Measurements from ENCODE around the gene SNX18. TPM values are rescaled to one million over a fixed set of nuclear protein-coding genes. Genes with fewer than 3 reads are reported as not detected.

The SNX18 gene
- total RNA-seq, 5 donors from 2014 or later (not counting 1 experiment from before 2014, with no cell fraction given) = 13.7 to 35.7 (median 31.1) TPM

DNA sequence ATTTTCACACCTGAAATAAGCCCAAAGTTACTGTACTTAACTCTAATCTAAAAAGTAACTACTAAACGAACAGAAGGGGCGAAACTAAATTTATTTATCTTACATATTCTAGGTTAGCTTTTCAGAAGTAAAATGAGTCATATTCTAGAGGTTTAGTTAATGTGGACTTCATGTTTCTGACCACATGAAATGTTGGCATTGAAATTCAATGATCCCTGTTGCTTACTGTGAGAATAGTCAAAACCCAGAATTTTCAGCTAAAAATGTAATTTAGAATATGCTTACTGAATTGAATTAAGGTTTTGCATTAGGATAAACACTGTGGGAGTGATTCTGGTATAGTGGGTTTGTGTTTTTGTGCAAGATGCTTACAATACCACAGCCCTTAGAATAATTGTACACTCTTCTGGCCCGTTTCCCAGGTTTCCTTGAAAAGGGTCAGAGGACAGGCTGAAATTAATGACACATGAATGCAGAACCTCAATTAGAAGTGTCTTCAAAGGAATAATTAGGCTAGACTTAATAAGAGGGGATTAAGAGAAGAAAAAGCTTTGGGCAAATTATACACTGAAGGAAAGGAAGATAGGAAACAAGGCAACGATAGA is 1.4 kb upstream of the SNX18 start:
- POLR2A ChIA-PET = no interaction called here
- Histone ChIP-seq H3K27ac (ENCODE audit: low read length) (no peak overlapping the region), H3K27me3 (replicated peaks in 1 of 2; ENCODE audit: control insufficient read depth in 2 of 2, extremely low read depth in 1 of 2, insufficient read depth in 2 of 2, low read length in 1 of 2) (no peaks in the 10 kb centered on the region), H3K36me3 (ENCODE audit: control insufficient read depth in 2 of 2, extremely low read depth in 1 of 2, insufficient read depth in 1 of 2, low read length in 1 of 2) (no peaks in the 10 kb centered on the region), H3K4me1 (ENCODE audit: control insufficient read depth in 1 of 2, extremely low read depth in 1 of 2, insufficient read depth in 2 of 2, low read length in 2 of 2) (peaks cover 22 to 23% of the 10 kb centered on the region in 2 experiments), H3K4me3 (ENCODE audit: control insufficient read depth in 1 of 2, extremely low read depth in 1 of 2, low read length in 1 of 2) (no peak overlapping the region), H3K9me3 (no peaks in the 10 kb centered on the region)
- WGBS (ENCODE audit: insufficient coverage) = no CpG with 5 or more reads among the region's 4 CpGs
- peaks cover 27 to 37% (median 28%) of the 10 kb centered on the region in 3 donors for H3K4me1 Mint-ChIP-seq
- no peak overlapping the region for H3K27ac Mint-ChIP-seq
- ATAC-seq (replicated peaks in 1 of 4) (no peak), DNase-seq (no peak)
- H3K4me3 Mint-ChIP-seq = no peak overlapping the region
- peaks cover 0 to 4% of the 10 kb centered on the region in 2 donors for H3K27me3 Mint-ChIP-seq
- H3K9me3 Mint-ChIP-seq = no peaks in the 10 kb centered on the region
- H3K36me3 Mint-ChIP-seq = peaks cover 3% of the 10 kb centered on the region
- CTCF ChIA-PET = interaction anchor here (0.7 to 5.6 kb wide), 17 partner anchors 8 to 791 kb away, joined by 3 to 91 read pairs (median 4); partner anchors contain the start of genes ARL15 (in 1 of the 2), DHX29 (in 1 of the 2), GPX8 (in 1 of the 2) and MTREX (in 1 of the 2)

- Histone ChIP-seq H3K4me1 (ENCODE audit: control insufficient read depth in 1 of 2, extremely low read depth in 1 of 2, insufficient read depth in 2 of 2, low read length in 2 of 2) (peaks cover 28 to 30% of the 10 kb centered on the region in 2 experiments), H3K9me3 (no peaks in the 10 kb centered on the region), H3K27me3 (replicated peaks in 1 of 2; ENCODE audit: control insufficient read depth in 2 of 2, extremely low read depth in 1 of 2, insufficient read depth in 2 of 2, low read length in 1 of 2) (no peaks in the 10 kb centered on the region), H3K36me3 (ENCODE audit: control insufficient read depth in 2 of 2, extremely low read depth in 1 of 2, insufficient read depth in 1 of 2, low read length in 1 of 2) (no peaks in the 10 kb centered on the region), H3K4me3 (ENCODE audit: control insufficient read depth in 1 of 2, extremely low read depth in 1 of 2, low read length in 1 of 2) (no peak overlapping the region), H3K27ac (ENCODE audit: low read length) (no peak overlapping the region)
- H3K36me3 Mint-ChIP-seq = peaks cover 3% of the 10 kb centered on the region
- H3K4me3 Mint-ChIP-seq = peak overlapping the region; percentile 68 to 84 (median 79)
- DNase-seq (no peak), ATAC-seq (replicated peaks in 1 of 4) (peak; percentile 5 to 24 (median 12))
- no peaks in the 10 kb centered on the region for H3K9me3 Mint-ChIP-seq
- WGBS (ENCODE audit: insufficient coverage) = 0% methylated on average over 3 of the region's 4 CpGs
- peak overlapping the region; percentile 21 to 22 for H3K27ac Mint-ChIP-seq
- peaks cover 0 to under 1% of the 10 kb centered on the region in 2 donors for H3K27me3 Mint-ChIP-seq
- peaks cover 30 to 47% (median 38%) of the 10 kb centered on the region in 3 donors for H3K4me1 Mint-ChIP-seq
- POLR2A ChIA-PET = interaction anchor here (0.6 to 1.1 kb wide), 2 partner anchors 206 to 350 kb away, joined by 3 to 4 read pairs; no protein-coding TSS in a partner anchor
- CTCF ChIA-PET = interaction anchor here (0.6 to 5.6 kb wide), 24 partner anchors 21 to 790 kb away, joined by 3 to 91 read pairs (median 4); partner anchors contain the start of genes GPX8 (in 2 of the 2), ARL15 (in 1 of the 2), DHX29 (in 1 of the 2) and MTREX (in 1 of the 2)
Measured at GRCh38 chr5:54517174-54517511, 416 bp upstream of the SNX18 start.

GRCh38 chr5:54518146-54518817 is 723 bp downstream of the SNX18 start:
- Histone ChIP-seq H3K4me1 (ENCODE audit: control insufficient read depth in 1 of 2, extremely low read depth in 1 of 2, insufficient read depth in 2 of 2, low read length in 2 of 2) (peaks cover 31 to 38% of the 10 kb centered on the region in 2 experiments), H3K27me3 (replicated peaks in 1 of 2; ENCODE audit: control insufficient read depth in 2 of 2, extremely low read depth in 1 of 2, insufficient read depth in 2 of 2, low read length in 1 of 2) (no peaks in the 10 kb centered on the region), H3K9me3 (no peaks in the 10 kb centered on the region), H3K36me3 (ENCODE audit: control insufficient read depth in 2 of 2, extremely low read depth in 1 of 2, insufficient read depth in 1 of 2, low read length in 1 of 2) (peaks cover 0 to 2% of the 10 kb centered on the region in 2 donors), H3K4me3 (ENCODE audit: control insufficient read depth in 1 of 2, extremely low read depth in 1 of 2, low read length in 1 of 2) (peak overlapping the region; percentile 64 to 84), H3K27ac (ENCODE audit: low read length) (no peak overlapping the region)
- DNase-seq = peak; percentile 9 to 71 (median 52)
- Mint-ChIP-seq H3K4me3 (peak overlapping the region; percentile 79 to 85 (median 81)), H3K9me3 (no peaks in the 10 kb centered on the region), H3K27me3 (no peaks in the 10 kb centered on the region), H3K4me1 (peaks cover 30 to 57% (median 49%) of the 10 kb centered on the region in 3 donors), H3K36me3 (peaks cover 9% of the 10 kb centered on the region), H3K27ac (no peak overlapping the region)
- WGBS (ENCODE audit: insufficient coverage) = 18% methylated on average over 78 of the region's 79 CpGs
- ChIA-PET POLR2A (interaction anchor here in 1 of 2 donors (0.8 kb wide), 1 partner anchor 208 kb away, joined by 3 read pairs; the partner anchor contains the start of gene ARL15), CTCF (interaction anchor here (0.5 to 5.6 kb wide), 14 partner anchors 93 to 1573 kb away, joined by 3 to 91 read pairs (median 4); partner anchors contain the start of genes DHX29 (in 1 of the 2), GPX8 (in 1 of the 2) and MTREX (in 1 of the 2))
- peak; percentile 61 to 74 (median 71) for ATAC-seq (replicated peaks in 1 of 4)

GRCh38 chr5:54518818-54519508 is 1.4 kb downstream of the SNX18 start:
- peaks cover 0 to 2% of the 10 kb centered on the region in 2 donors for H3K36me3 ChIP-seq (ENCODE audit: control insufficient read depth in 2 of 2, extremely low read depth in 1 of 2, insufficient read depth in 1 of 2, low read length in 1 of 2)
- H3K4me1 Mint-ChIP-seq = peaks cover 30 to 64% (median 56%) of the 10 kb centered on the region in 3 donors
- CTCF ChIA-PET = interaction anchor here (0.6 to 5.6 kb wide), 5 partner anchors 225 to 625 kb away, joined by 3 to 91 read pairs (median 4); no protein-coding TSS in a partner anchor
- no peak for ATAC-seq (replicated peaks in 1 of 4)
- no peaks in the 10 kb centered on the region for H3K9me3 ChIP-seq
- H3K27me3 Mint-ChIP-seq = no peaks in the 10 kb centered on the region
- H3K9me3 Mint-ChIP-seq = no peaks in the 10 kb centered on the region
- 91% methylated on average over 50 of the region's 50 CpGs for WGBS (ENCODE audit: insufficient coverage)
- peaks cover 9% of the 10 kb centered on the region for H3K36me3 Mint-ChIP-seq
- peak overlapping the region; percentile 1 to 16 for H3K27ac Mint-ChIP-seq
- DNase-seq = no peak
- H3K4me3 Mint-ChIP-seq = peak overlapping the region; percentile 79 to 85 (median 81)
- H3K27me3 ChIP-seq (replicated peaks in 1 of 2; ENCODE audit: control insufficient read depth in 2 of 2, extremely low read depth in 1 of 2, insufficient read depth in 2 of 2, low read length in 1 of 2) = no peaks in the 10 kb centered on the region
- no peak overlapping the region for H3K27ac ChIP-seq (ENCODE audit: low read length)
- H3K4me1 ChIP-seq (ENCODE audit: control insufficient read depth in 1 of 2, extremely low read depth in 1 of 2, insufficient read depth in 2 of 2, low read length in 2 of 2) = peaks cover 37 to 40% of the 10 kb centered on the region in 2 experiments
- POLR2A ChIA-PET = interaction anchor here in 1 of 2 donors (0.6 kb wide), 1 partner anchor 44 kb away, joined by 3 read pairs; no protein-coding TSS in a partner anchor
- H3K4me3 ChIP-seq (ENCODE audit: control insufficient read depth in 1 of 2, extremely low read depth in 1 of 2, low read length in 1 of 2) = peak overlapping the region; percentile 64 to 84

DNA sequence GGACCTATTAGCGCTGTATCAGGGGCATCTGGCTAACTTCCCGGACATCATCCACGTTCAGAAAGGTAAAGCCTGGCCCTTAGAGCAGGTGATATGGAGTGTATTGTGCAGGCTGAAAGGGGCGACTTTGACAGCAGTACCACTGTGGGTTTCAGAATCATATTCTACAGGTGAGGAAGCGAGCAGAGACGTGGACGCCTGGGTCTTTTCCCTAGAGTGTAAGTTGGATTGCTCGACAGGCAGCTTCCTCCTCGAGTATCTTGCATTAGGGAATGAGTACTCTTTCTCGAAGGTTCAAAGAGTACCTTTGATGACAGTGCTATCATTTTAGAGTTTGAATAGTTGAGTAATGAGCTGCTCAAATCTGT is 1.9 kb downstream of the SNX18 start:
- DNase-seq = no peak
- Histone ChIP-seq H3K27ac (ENCODE audit: low read length) (no peak overlapping the region), H3K4me1 (ENCODE audit: control insufficient read depth in 1 of 2, extremely low read depth in 1 of 2, insufficient read depth in 2 of 2, low read length in 2 of 2) (peaks cover 40 to 41% of the 10 kb centered on the region in 2 experiments), H3K9me3 (no peaks in the 10 kb centered on the region), H3K27me3 (replicated peaks in 1 of 2; ENCODE audit: control insufficient read depth in 2 of 2, extremely low read depth in 1 of 2, insufficient read depth in 2 of 2, low read length in 1 of 2) (no peaks in the 10 kb centered on the region), H3K4me3 (ENCODE audit: control insufficient read depth in 1 of 2, extremely low read depth in 1 of 2, low read length in 1 of 2) (peak overlapping the region; percentile 64 to 84), H3K36me3 (ENCODE audit: control insufficient read depth in 2 of 2, extremely low read depth in 1 of 2, insufficient read depth in 1 of 2, low read length in 1 of 2) (peaks cover 0 to 2% of the 10 kb centered on the region in 2 donors)
- CTCF ChIA-PET = interaction anchor here (0.7 to 5.6 kb wide), 4 partner anchors 225 to 348 kb away, joined by 3 to 91 read pairs (median 7); no protein-coding TSS in a partner anchor
- POLR2A ChIA-PET = interaction anchor here in 1 of 2 donors (0.6 kb wide), 1 partner anchor 44 kb away, joined by 3 read pairs; no protein-coding TSS in a partner anchor
- H3K27ac Mint-ChIP-seq = peak overlapping the region; percentile 1 to 16
- H3K4me3 Mint-ChIP-seq = peak overlapping the region; percentile 79 to 85 (median 81)
- H3K36me3 Mint-ChIP-seq = peaks cover 9% of the 10 kb centered on the region
- no peak for ATAC-seq (replicated peaks in 1 of 4)
- 60% methylated on average over 10 of the region's 10 CpGs for WGBS (ENCODE audit: insufficient coverage)
- H3K9me3 Mint-ChIP-seq = no peaks in the 10 kb centered on the region
- H3K27me3 Mint-ChIP-seq = no peaks in the 10 kb centered on the region
- peaks cover 30 to 69% (median 61%) of the 10 kb centered on the region in 3 donors for H3K4me1 Mint-ChIP-seq

Measured in T-cell (primary cell).